Prostate gland (tissue), 2 donors: ENCODE results near the gene SENP7.

Experiments
- CTCF ChIP-seq, 4 experiments: fragments of 200-600 bp in 2 of 4; fragments of 450-650 bp in 2 of 4; sonication (generic) in 2 of 4; IDR thresholded peaks; 1 replicate in 3 of 4; 2 replicates in 1 of 4; pipeline ENCODE4 v1.5.1; 2016 to 2019; ENCODE audit warnings: antibody characterized with exemption in 4 of 4, mild to moderate bottlenecking in 2 of 4, moderate library complexity in 2 of 4
- POLR2A ChIP-seq: fragments of 450-650 bp; IDR thresholded peaks from one replicate; pipeline ENCODE4 v1.6.1; 2016; ENCODE audit warnings: antibody characterized with exemption, mild to moderate bottlenecking
- POLR2AphosphoS5 ChIP-seq: sonication (generic); formaldehyde crosslinking; IDR thresholded peaks from one replicate; pipeline ENCODE4 v1.6.1; 2017; ENCODE audit warnings: antibody characterized with exemption

- TF ChIP-seq POLR2A (no peak), CTCF (IDR thresholded peaks at IDR 0.05) (no peak), POLR2AphosphoS5 (no peak)
Measured at GRCh38 chr3:101495552-101495951, 17.5 kb downstream of the SENP7 start.
